Activated naive CD4-positive, alpha-beta T cell treated with anti-CD3 and anti-CD28 coated beads, Interleukin-2, amount 10 ng/mL, durations not matched to agents 5 hours and 36 hours (primary cell): ENCODE measurements around the gene PCBP2. TPM values are rescaled to one million over a fixed set of nuclear protein-coding genes. Genes with fewer than 3 reads are reported as not detected.

ENCODE experiments used
- total RNA-seq, 2 experiments: library from RNA; stranded (reverse); gene quantifications; one replicate each; pipeline ENCODE4 v1.2.3, GENCODE V29; 2021

Gene PCBP2
- total RNA-seq: 100 to 1,000 TPM; 919 to 946 TPM

DNA sequence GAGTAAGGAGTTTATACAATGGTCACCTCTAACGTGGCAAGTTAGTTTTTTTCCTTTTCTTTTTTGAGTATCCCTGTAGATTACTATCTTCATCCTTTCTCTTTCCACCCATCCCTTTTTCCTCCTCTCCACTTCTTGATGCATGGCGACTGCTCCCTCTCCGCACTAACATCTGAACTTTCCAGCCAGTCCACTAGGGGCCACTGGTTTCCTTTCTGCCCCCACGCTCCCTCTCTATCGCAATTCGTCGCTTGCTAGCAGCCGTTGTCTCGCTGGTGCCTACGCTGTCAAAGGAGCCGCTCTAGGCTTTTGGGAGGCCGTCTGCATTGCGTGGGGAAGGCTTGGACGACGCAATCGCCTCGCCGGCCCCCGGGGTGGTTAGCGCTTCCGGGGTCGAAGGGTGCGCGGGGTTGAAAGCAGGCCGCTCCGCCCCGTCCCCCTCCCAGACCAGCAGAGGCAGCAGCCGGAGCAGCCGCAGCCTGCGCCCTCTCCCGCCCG lies at the start of gene PCBP2:
Gene PCBP2 (plus strand): TSS at position 442 of the 498 bp plus-strand sequence. CDS start 2,699 bp downstream, outside the sequence.

DNA sequence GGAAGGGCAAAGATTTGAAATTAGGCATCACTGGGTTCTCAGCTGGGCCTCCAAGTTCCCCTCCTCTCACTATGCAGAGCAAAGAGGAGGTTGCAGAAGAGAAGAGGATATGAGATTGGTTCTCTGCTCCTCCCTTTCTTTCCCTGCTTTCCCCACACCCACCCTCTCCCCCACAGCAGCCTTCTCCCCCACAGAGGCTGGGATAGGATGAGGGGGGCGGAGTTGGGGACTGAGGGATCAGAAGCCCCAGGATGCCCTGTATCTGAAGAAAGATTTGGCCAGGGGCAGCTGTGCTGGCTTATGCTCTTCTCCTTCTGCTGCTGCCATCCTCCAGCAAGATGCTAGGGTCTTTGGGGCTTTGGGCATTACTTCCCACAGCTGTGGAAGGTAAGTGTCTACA lies 28.3 kb upstream of the PCBP2 start, which contains the start of gene AMHR2:
Gene AMHR2 (plus strand): TSS at position 259 of the 400 bp plus-strand sequence. CDS start 80 bp downstream, at position 339.

DNA sequence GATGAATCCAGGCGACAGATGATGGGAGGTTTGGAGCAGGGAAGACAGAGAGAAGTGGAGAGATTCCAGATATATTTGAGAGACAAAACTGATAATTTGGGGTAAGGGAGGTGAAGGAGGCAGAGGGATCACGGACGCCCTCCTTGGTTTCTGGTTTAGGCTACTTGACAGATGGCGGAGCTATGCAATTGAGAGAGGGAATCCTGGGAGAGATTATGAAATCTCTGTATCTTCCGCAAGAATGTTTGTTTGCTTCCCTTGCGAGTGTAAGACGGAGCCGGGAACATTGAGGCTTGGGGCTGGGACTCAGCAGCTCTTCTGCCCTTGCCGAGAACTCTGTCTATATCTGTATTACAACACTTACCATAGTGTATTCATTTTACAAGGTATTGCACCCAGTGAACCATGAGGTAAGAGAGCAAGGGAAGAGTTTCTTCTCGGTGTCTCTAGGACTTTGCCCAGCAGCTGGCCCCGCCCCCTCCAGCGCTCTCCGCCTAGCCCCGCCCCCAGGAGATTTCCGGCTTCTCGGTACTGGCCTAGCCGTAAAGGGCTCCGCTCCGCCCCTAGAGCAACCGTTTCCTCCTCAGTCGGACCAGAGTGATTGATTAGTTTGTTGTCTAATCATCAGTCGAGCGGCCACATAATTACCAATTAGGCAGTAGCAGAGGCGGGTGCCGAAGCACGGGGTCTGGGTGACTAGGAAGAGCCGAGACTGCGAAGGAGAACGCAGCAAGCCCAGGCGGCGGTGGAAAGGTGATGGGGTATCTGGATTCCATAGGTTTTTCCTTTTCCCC lies 10.7 kb upstream of the PCBP2 start, which contains the start of gene PRR13:
Gene PRR13 (plus strand): TSS at position 695 of the 794 bp plus-strand sequence. CDS start 981 bp downstream, outside the sequence.

DNA sequence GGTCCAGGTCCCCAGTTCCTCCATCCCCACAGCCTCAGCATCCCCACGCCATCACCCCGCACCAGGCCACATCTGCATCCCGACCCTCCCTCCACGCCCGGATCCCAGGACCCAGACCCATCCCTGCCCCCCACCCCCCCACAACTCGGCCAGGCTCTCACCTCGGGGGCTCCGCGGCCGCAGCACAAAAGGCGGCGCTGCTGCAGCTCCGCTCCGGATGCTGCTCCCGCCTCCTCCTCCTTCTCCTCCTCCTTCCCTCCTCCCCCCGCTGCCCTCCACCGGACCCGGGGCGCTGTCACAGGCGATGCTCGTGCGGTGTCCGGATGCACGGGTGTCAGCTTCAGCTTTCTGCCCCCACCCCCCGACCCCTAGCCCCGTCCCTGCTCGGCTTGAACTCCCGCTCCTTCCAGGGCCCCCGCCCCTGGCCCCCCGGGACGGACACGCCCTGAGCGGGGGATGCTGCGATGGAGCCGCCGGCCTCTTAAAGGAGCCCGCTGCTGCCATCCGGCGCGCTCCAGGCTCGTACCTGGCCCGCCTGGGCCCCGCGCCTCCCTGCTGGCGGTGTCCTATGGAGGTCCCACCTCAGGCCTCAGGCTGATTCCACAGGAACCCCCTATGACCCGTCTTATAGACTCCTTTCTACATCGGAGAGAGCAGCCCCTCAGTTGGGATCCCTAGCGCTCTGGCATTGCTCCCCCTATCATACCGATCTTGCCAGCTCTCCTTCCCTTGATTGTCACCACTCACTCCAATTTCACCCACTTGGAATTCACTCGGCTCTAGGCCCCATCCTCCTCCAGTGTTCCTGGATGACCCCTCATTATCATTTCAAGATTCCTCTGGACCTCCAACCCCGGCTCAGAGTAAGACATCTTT lies 47.6 kb downstream of the PCBP2 start, which contains the start of gene MAP3K12:
Gene MAP3K12 (minus strand): TSS at position 193 of the 876 bp plus-strand sequence. CDS start 12,067 bp downstream, outside the sequence.

DNA sequence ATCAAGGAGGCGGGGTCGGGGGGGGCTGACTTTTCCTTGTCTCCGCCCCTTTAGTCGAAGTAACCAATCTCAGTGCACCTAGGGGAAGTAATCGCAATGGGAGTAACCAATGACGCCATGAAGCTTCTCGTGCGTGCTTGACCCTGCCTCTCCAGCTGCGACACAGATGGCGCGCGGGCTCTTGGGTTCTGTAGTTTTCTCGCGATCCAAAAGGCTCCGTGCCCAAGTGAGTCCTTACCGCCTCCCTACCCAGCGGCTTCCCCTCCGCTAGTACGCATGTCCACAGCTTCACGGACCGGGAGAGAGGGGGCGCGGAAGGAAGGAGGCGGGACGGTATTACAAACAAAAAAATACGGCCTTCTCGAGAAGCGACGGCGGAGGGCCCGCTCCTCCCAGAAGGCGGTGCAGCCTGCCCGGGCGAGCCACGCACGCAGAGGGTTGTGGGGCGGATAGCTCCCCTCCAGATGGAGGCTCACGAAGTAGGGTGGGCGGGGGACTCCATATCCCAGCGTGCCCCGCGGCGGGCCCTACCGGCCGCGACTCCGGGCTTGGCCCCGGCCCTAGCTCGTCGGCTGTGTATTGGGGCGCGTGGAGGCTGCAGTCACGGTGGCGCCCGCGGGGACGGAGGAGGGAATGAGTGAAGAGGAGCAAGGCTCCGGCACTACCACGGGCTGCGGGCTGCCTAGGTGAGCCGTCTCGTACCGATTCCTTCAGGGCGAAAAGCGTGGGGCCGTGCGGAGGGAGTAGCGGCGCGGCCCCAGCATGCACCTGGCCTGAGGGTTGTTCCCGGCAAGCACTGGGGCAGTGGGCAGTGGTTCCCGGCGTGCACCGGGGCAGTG lies 49.1 kb downstream of the PCBP2 start, which contains the start of gene TARBP2:
Gene TARBP2 (plus strand): TSS at position 508 of the 839 bp plus-strand sequence. CDS start 126 bp downstream, at position 634.

DNA sequence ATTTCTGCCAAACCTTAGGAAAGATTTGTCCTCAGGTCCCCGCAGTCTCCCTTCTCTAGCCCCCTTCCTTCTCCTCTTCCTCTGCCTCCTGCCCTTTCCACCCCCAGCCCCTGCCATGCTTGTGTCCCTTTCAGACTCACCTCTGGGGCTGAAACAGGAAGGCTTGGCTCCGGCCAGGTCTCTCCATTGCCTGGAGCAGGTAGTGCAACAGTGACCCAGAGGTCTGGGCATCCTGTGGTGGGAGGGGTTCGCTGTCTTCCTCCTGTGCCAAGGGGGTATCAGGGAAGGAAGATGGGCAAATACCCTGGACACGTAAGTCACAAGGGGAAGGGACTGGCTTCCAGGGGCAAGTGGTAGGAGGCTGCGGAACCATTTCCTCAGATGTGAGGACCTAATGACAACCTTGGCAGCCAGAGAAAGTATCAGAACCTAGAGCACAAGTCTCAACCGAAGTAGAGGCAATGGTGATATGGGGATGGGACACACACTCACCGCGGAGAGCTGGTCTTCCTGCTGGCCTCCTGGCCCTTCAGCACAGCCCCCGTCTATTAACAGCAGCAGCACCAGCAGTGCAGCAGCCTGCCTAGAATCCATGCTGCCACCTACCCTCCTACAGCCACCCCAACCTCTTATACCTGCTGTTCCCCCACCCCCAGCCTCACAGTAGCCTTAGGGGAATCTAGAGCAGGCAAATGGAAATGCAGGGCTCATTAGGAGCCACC lies 55.1 kb downstream of the PCBP2 start, which contains the start of gene NPFF:
Gene NPFF (minus strand): TSS at position 604 of the 722 bp plus-strand sequence. CDS start 10 bp downstream, at position 594.

Other genes starting within 250 kb of the PCBP2 start
- gene ITGB7, start 244.9 kb upstream of the PCBP2 start, total RNA-seq: 100 to 1,000 TPM; 480 to 487 TPM
- 10 to 100 TPM; 38.5 to 39.9 TPM for gene RARG, start 219.9 kb upstream of the PCBP2 start, total RNA-seq
- gene ESPL1, start 183.8 kb upstream of the PCBP2 start, total RNA-seq: 10 to 100 TPM; 71.4 to 71.7 TPM
- gene PFDN5, start 156.6 kb upstream of the PCBP2 start, total RNA-seq: 100 to 1,000 TPM; 362 to 390 TPM
- gene MYG1, start 152.4 kb upstream of the PCBP2 start, total RNA-seq: 10 to 100 TPM; 59.3 to 62.5 TPM
- gene AAAS, start 130.5 kb upstream of the PCBP2 start, total RNA-seq: 10 to 100 TPM; 58.3 to 62.7 TPM
- gene SP7, start 115.7 kb upstream of the PCBP2 start, total RNA-seq: not detected
- 10 to 100 TPM; 78.4 to 84.7 TPM for gene SP1, start 71.9 kb upstream of the PCBP2 start, total RNA-seq
- not detected for gene AMHR2, start 28.2 kb upstream of the PCBP2 start, total RNA-seq
- gene PRR13, start 10.4 kb upstream of the PCBP2 start, total RNA-seq: 100 to 1,000 TPM; 188 to 202 TPM
- 10 to 100 TPM; 25.6 to 27.2 TPM for gene MAP3K12, start 47.4 kb downstream of the PCBP2 start, total RNA-seq
- 10 to 100 TPM; 32.7 to 35.0 TPM for gene TARBP2, start 49.2 kb downstream of the PCBP2 start, total RNA-seq
- not detected for gene NPFF, start 55.4 kb downstream of the PCBP2 start, total RNA-seq
- 10 to 100 TPM; 27.9 to 29.8 TPM for gene ATF7, start 174.3 kb downstream of the PCBP2 start, total RNA-seq
- gene ATP5MC2, start 224.0 kb downstream of the PCBP2 start, total RNA-seq: 100 to 1,000 TPM; 328 to 357 TPM